Measurements from ENCODE around the gene FCHO2. TPM values are rescaled to one million over a fixed set of nuclear protein-coding genes. Genes with fewer than 3 reads are reported as not detected.

Gene FCHO2
- polyA plus RNA-seq, 4 donors = 11.5 to 33.8 (median 16.1) TPM

GRCh38 chr5:72985719-72986118 lies 29.9 kb downstream of the FCHO2 start:
- Histone ChIP-seq H3K4me3 (ENCODE audit: low read depth in 1 of 3, low read length in 3 of 3) (no peak overlapping the region), H3K27ac (ENCODE audit: low read depth in 1 of 3, low read length in 2 of 3) (no peak overlapping the region), H3K9me3 (ENCODE audit: control insufficient read depth in 2 of 2, insufficient read depth in 1 of 2, low read depth in 1 of 2, low read length in 1 of 2) (no peaks in the 10 kb centered on the region), H3K27me3 (ENCODE audit: control insufficient read depth in 3 of 3, insufficient read depth in 3 of 3, low read length in 3 of 3) (no peaks in the 10 kb centered on the region), H3K36me3 (ENCODE audit: control insufficient read depth in 3 of 3, insufficient read depth in 2 of 3, low read depth in 1 of 3, low read length in 3 of 3) (peaks cover 0 to 11% (median 0%) of the 10 kb centered on the region in 3 donors), H3K4me1 (ENCODE audit: control insufficient read depth in 3 of 3, insufficient read depth in 2 of 3, low read depth in 1 of 3, low read length in 2 of 3) (no peaks in the 10 kb centered on the region)
- WGBS, 3 donors = 80 to 100% (median 89%) methylated on average over 1 of the region's 1 CpG
- no peak for DNase-seq
- FAIRE-seq = no peak

DNA sequence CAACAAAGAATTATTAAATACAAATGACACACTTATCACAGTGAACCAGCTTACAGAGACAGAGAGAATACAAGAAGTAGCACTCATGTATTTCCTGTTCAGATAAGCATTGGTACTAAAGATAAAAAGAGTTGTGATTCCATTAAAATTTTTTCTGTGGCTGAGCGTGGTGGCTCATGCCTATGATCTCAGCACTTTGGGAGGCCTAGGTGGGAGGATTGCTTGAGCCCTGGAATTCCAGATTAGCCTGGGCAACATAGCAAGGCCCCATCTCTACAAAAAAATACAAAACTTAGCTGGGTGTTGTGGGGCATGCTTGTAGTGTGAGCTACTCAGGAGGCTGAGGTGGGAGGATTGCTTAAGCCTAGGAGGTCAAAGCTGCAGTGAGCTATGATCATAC lies 32.9 kb downstream of the FCHO2 start:
- Histone ChIP-seq H3K4me3 (ENCODE audit: low read depth in 1 of 3, low read length in 3 of 3) (no peak overlapping the region), H3K9me3 (ENCODE audit: control insufficient read depth in 2 of 2, insufficient read depth in 1 of 2, low read depth in 1 of 2, low read length in 1 of 2) (no peaks in the 10 kb centered on the region), H3K27me3 (ENCODE audit: control insufficient read depth in 3 of 3, insufficient read depth in 3 of 3, low read length in 3 of 3) (no peaks in the 10 kb centered on the region), H3K4me1 (ENCODE audit: control insufficient read depth in 3 of 3, insufficient read depth in 2 of 3, low read depth in 1 of 3, low read length in 2 of 3) (no peaks in the 10 kb centered on the region), H3K36me3 (ENCODE audit: control insufficient read depth in 3 of 3, insufficient read depth in 2 of 3, low read depth in 1 of 3, low read length in 3 of 3) (peaks cover 0 to 9% (median 0%) of the 10 kb centered on the region in 3 donors), H3K27ac (ENCODE audit: low read depth in 1 of 3, low read length in 2 of 3) (no peak overlapping the region)
- FAIRE-seq = no peak
- DNase-seq = peak in 1 of 2 donors; percentile 13
- 37 to 65% (median 50%) methylated on average over 1 of the region's 1 CpG for WGBS, 3 donors

GRCh38 chr5:72991394-72991793 lies 35.6 kb downstream of the FCHO2 start:
- Histone ChIP-seq H3K4me1 (ENCODE audit: control insufficient read depth in 3 of 3, insufficient read depth in 2 of 3, low read depth in 1 of 3, low read length in 2 of 3) (no peaks in the 10 kb centered on the region), H3K4me3 (ENCODE audit: low read depth in 1 of 3, low read length in 3 of 3) (no peak overlapping the region), H3K27me3 (ENCODE audit: control insufficient read depth in 3 of 3, insufficient read depth in 3 of 3, low read length in 3 of 3) (no peaks in the 10 kb centered on the region), H3K9me3 (ENCODE audit: control insufficient read depth in 2 of 2, insufficient read depth in 1 of 2, low read depth in 1 of 2, low read length in 1 of 2) (no peaks in the 10 kb centered on the region), H3K27ac (ENCODE audit: low read depth in 1 of 3, low read length in 2 of 3) (no peak overlapping the region), H3K36me3 (ENCODE audit: control insufficient read depth in 3 of 3, insufficient read depth in 2 of 3, low read depth in 1 of 3, low read length in 3 of 3) (peaks cover 0 to 6% (median 0%) of the 10 kb centered on the region in 3 donors)
- FAIRE-seq = no peak
- DNase-seq = no peak

- Histone ChIP-seq H3K27ac (ENCODE audit: low read depth in 1 of 3, low read length in 2 of 3) (no peak overlapping the region), H3K4me1 (ENCODE audit: control insufficient read depth in 3 of 3, insufficient read depth in 2 of 3, low read depth in 1 of 3, low read length in 2 of 3) (no peaks in the 10 kb centered on the region), H3K27me3 (ENCODE audit: control insufficient read depth in 3 of 3, insufficient read depth in 3 of 3, low read length in 3 of 3) (no peaks in the 10 kb centered on the region), H3K4me3 (ENCODE audit: low read depth in 1 of 3, low read length in 3 of 3) (no peak overlapping the region), H3K9me3 (ENCODE audit: control insufficient read depth in 2 of 2, insufficient read depth in 1 of 2, low read depth in 1 of 2, low read length in 1 of 2) (no peaks in the 10 kb centered on the region), H3K36me3 (ENCODE audit: control insufficient read depth in 3 of 3, insufficient read depth in 2 of 3, low read depth in 1 of 3, low read length in 3 of 3) (peaks cover 0 to 19% (median 0%) of the 10 kb centered on the region in 3 donors)
- DNase-seq (no peak), FAIRE-seq (no peak)
- 87 to 96% (median 96%) methylated on average over 1 of the region's 1 CpG for WGBS, 3 donors
These were observed 38.7 kb downstream of the FCHO2 start for GRCh38 chr5:72994578-72994977.

DNA sequence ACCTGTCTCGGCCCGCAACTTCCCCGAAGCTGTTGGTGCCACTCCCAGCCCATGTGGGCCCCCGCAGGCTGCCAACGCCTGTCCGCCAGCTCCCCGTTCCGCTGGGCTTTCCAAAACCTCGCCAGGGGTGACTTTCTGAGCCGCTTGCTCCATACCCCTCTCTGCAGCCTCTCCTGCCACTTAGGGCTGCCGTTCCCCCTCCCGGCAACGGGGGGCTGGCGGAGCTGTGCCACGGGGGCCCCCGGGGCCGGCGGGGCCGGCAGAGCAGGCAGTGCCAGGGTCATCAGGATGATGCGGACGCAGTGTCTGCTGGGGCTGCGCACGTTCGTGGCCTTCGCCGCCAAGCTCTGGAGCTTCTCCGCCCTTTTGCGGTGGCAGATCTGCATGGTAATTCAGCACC lies 40.8 kb downstream of the FCHO2 start:
- Histone ChIP-seq H3K4me1 (ENCODE audit: control insufficient read depth in 3 of 3, insufficient read depth in 2 of 3, low read depth in 1 of 3, low read length in 2 of 3) (no peaks in the 10 kb centered on the region), H3K4me3 (ENCODE audit: low read depth in 1 of 3, low read length in 3 of 3) (no peak overlapping the region), H3K36me3 (ENCODE audit: control insufficient read depth in 3 of 3, insufficient read depth in 2 of 3, low read depth in 1 of 3, low read length in 3 of 3) (peaks cover 0 to 15% (median 0%) of the 10 kb centered on the region in 3 donors), H3K9me3 (ENCODE audit: control insufficient read depth in 2 of 2, insufficient read depth in 1 of 2, low read depth in 1 of 2, low read length in 1 of 2) (no peaks in the 10 kb centered on the region), H3K27ac (ENCODE audit: low read depth in 1 of 3, low read length in 2 of 3) (no peak overlapping the region), H3K27me3 (ENCODE audit: control insufficient read depth in 3 of 3, insufficient read depth in 3 of 3, low read length in 3 of 3) (no peaks in the 10 kb centered on the region)
- WGBS, 3 donors = 97 to 99% (median 99%) methylated on average over 26 to 28 of the region's 28 CpGs
- no peak for DNase-seq
- no peak for FAIRE-seq

DNA sequence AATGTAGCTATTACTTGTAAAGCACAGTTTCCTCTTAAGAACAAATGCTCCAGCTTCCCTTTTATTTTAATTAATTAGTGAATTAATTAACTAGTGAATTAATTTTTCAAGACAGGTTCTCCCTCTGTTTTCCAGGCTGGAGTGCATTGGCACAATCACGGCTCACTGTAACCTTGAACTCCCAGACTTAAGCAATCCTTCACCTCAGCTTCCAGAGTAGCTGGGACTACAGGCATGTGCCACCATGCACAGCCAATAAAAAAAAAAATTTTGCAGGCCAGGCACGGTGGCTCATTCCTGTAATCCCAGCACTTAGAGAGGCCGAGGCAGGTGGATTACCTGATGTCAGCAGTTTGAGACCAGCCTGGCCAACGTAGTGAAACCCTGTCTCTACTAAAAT lies 44.1 kb downstream of the FCHO2 start:
- DNase-seq (no peak), FAIRE-seq (no peak)
- peaks cover 0 to 19% (median 1%) of the 10 kb centered on the region in 3 donors for H3K36me3 ChIP-seq (ENCODE audit: control insufficient read depth in 3 of 3, insufficient read depth in 2 of 3, low read depth in 1 of 3, low read length in 3 of 3)
- no peaks in the 10 kb centered on the region for H3K4me1 ChIP-seq (ENCODE audit: control insufficient read depth in 3 of 3, insufficient read depth in 2 of 3, low read depth in 1 of 3, low read length in 2 of 3)
- H3K27ac ChIP-seq (ENCODE audit: low read depth in 1 of 3, low read length in 2 of 3) = no peak overlapping the region
- 90 to 95% (median 91%) methylated on average over 4 of the region's 4 CpGs for WGBS, 3 donors
- no peaks in the 10 kb centered on the region for H3K27me3 ChIP-seq (ENCODE audit: control insufficient read depth in 3 of 3, insufficient read depth in 3 of 3, low read length in 3 of 3)
- H3K9me3 ChIP-seq (ENCODE audit: control insufficient read depth in 2 of 2, insufficient read depth in 1 of 2, low read depth in 1 of 2, low read length in 1 of 2) = no peaks in the 10 kb centered on the region
- no peak overlapping the region for H3K4me3 ChIP-seq (ENCODE audit: low read depth in 1 of 3, low read length in 3 of 3)

GRCh38 chr5:73005886-73006285 lies 50.0 kb downstream of the FCHO2 start:
- Histone ChIP-seq H3K27ac (ENCODE audit: low read depth in 1 of 3, low read length in 2 of 3) (no peak overlapping the region), H3K9me3 (ENCODE audit: control insufficient read depth in 2 of 2, insufficient read depth in 1 of 2, low read depth in 1 of 2, low read length in 1 of 2) (no peaks in the 10 kb centered on the region), H3K36me3 (ENCODE audit: control insufficient read depth in 3 of 3, insufficient read depth in 2 of 3, low read depth in 1 of 3, low read length in 3 of 3) (peaks cover 2 to 4% (median 3%) of the 10 kb centered on the region in 3 donors), H3K27me3 (ENCODE audit: control insufficient read depth in 3 of 3, insufficient read depth in 3 of 3, low read length in 3 of 3) (no peaks in the 10 kb centered on the region), H3K4me1 (ENCODE audit: control insufficient read depth in 3 of 3, insufficient read depth in 2 of 3, low read depth in 1 of 3, low read length in 2 of 3) (no peaks in the 10 kb centered on the region), H3K4me3 (ENCODE audit: low read depth in 1 of 3, low read length in 3 of 3) (no peak overlapping the region)
- FAIRE-seq (no peak), DNase-seq (no peak)
- WGBS, 3 donors = 83 to 90% (median 85%) methylated on average over 3 of the region's 3 CpGs

- DNase-seq = no peak
- no peak for FAIRE-seq
- 92 to 96% (median 93%) methylated on average over 4 of the region's 4 CpGs for WGBS, 3 donors
- Histone ChIP-seq H3K9me3 (ENCODE audit: control insufficient read depth in 2 of 2, insufficient read depth in 1 of 2, low read depth in 1 of 2, low read length in 1 of 2) (no peaks in the 10 kb centered on the region), H3K27me3 (ENCODE audit: control insufficient read depth in 3 of 3, insufficient read depth in 3 of 3, low read length in 3 of 3) (no peaks in the 10 kb centered on the region), H3K27ac (ENCODE audit: low read depth in 1 of 3, low read length in 2 of 3) (no peak overlapping the region), H3K4me1 (ENCODE audit: control insufficient read depth in 3 of 3, insufficient read depth in 2 of 3, low read depth in 1 of 3, low read length in 2 of 3) (no peaks in the 10 kb centered on the region), H3K36me3 (ENCODE audit: control insufficient read depth in 3 of 3, insufficient read depth in 2 of 3, low read depth in 1 of 3, low read length in 3 of 3) (peaks cover 2 to 7% (median 4%) of the 10 kb centered on the region in 3 donors), H3K4me3 (ENCODE audit: low read depth in 1 of 3, low read length in 3 of 3) (no peak overlapping the region)
These were observed 51.2 kb downstream of the FCHO2 start for GRCh38 chr5:73007051-73007450.

- no peak for FAIRE-seq
- 91 to 97% (median 92%) methylated on average over 1 of the region's 1 CpG for WGBS, 3 donors
- H3K9me3 ChIP-seq (ENCODE audit: control insufficient read depth in 2 of 2, insufficient read depth in 1 of 2, low read depth in 1 of 2, low read length in 1 of 2) = no peaks in the 10 kb centered on the region
- no peaks in the 10 kb centered on the region for H3K27me3 ChIP-seq (ENCODE audit: control insufficient read depth in 3 of 3, insufficient read depth in 3 of 3, low read length in 3 of 3)
- no peaks in the 10 kb centered on the region for H3K4me1 ChIP-seq (ENCODE audit: control insufficient read depth in 3 of 3, insufficient read depth in 2 of 3, low read depth in 1 of 3, low read length in 2 of 3)
- DNase-seq = no peak
- H3K27ac ChIP-seq (ENCODE audit: low read depth in 1 of 3, low read length in 2 of 3) = no peak overlapping the region
- no peak overlapping the region for H3K4me3 ChIP-seq (ENCODE audit: low read depth in 1 of 3, low read length in 3 of 3)
- peaks cover 2 to 4% (median 4%) of the 10 kb centered on the region in 3 donors for H3K36me3 ChIP-seq (ENCODE audit: control insufficient read depth in 3 of 3, insufficient read depth in 2 of 3, low read depth in 1 of 3, low read length in 3 of 3)
These were observed 53.0 kb downstream of the FCHO2 start for GRCh38 chr5:73008831-73009230.
